NOMO-1 treated with DMSO at 0.1 percent for 48 hours (cell line): ENCODE data around the gene BLACAT1.
A peak's percentile ranks its signal among the peaks of the same experiment; 100 is the strongest.
"Not testable (repeated sequence)": the region's sequence is repeated elsewhere in the genome, so short reads cannot be mapped to it uniquely, and the experiment has no call there.

Experiments used
- DNase-seq: peaks from one replicate; lab custom pipeline; 2025; ENCODE audit not compliant: unreplicated experiment; lab: John Stamatoyannopoulos, UW

BLACAT1 gene

GRCh38 chr1:205442051-205442725 is 13.7 kb downstream of the BLACAT1 start:
- DNase-seq = no peak

DNA sequence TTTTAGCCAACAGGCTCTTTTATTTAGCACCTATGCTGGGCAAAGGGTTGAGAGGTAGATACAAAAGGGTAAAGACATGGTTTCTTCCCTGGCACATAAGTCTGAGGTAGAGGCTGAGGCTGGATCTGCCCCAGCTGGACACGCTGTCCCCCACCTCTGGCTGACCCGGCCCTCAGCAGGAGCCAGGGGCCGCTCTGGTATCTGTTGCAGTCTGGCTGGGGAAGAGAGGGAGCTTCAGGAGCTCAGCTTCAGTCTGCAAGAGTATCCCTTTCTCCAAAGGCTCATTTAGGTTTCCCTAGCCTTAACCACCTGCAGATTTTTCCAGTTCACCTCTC is 14.2 kb downstream of the BLACAT1 start:
- no peak for DNase-seq

- DNase-seq = no peak
These were observed 14.6 kb downstream of the BLACAT1 start for GRCh38 chr1:205441318-205441633.

DNA sequence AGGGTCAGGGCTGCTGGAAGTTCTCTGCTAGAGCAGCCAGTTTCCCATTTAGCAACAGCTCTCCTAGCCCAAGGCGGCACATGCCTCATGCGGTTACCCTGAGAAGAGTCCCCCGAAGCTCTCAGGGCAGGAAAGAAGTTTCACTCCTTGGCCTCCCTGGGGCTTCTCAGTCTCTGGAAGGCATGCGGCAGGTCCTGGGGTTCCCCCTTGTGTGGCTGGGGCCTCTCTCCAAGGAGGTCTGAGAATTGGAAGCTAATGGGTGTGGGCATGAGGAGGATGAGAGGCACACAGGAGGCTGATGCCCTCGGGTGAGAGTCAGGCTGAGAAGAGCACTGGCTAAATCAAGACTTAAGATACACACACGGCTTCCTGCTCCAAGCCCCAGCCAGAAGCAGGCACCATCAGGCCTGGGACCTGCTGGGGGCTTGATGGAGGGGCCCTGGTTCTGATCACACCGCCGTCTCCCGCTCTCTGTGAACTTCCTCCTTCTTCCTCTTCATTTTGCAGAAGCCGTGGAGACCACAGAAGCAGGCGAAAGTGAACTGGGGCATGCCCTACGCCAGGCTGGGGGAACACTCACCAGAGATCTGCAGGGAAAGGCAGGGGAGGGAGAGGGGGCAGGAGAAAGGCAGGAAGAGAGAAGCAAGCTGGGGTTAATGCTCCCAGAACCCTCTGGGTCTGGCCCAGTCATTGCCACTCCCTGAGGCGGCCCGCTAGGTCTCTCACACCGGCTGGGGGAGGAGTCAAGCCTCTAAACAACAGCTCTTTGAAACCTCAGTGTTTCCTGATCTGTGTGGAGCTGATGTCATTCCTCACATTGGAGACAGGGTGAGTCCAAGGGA is 15.1 kb downstream of the BLACAT1 start:
- peak; percentile 78 for DNase-seq

DNA sequence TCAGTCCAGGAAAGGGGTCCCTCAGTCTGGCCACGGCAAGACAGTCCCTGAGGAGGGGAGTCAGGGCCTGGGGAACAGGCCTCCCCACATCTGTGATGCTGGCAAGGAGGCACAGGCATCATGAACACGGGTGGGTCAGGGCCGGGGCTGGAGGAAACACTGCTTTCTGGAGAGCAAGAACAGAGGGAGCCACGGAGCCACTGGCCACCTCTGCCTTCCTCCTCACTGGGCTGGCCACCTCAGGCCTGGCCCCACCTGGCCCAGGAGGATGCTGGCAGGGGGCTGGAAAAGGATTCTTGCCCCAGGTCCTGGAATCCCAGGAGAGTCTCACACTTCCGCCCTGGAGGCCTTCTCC is 15.7 kb downstream of the BLACAT1 start:
- no peak for DNase-seq

DNA sequence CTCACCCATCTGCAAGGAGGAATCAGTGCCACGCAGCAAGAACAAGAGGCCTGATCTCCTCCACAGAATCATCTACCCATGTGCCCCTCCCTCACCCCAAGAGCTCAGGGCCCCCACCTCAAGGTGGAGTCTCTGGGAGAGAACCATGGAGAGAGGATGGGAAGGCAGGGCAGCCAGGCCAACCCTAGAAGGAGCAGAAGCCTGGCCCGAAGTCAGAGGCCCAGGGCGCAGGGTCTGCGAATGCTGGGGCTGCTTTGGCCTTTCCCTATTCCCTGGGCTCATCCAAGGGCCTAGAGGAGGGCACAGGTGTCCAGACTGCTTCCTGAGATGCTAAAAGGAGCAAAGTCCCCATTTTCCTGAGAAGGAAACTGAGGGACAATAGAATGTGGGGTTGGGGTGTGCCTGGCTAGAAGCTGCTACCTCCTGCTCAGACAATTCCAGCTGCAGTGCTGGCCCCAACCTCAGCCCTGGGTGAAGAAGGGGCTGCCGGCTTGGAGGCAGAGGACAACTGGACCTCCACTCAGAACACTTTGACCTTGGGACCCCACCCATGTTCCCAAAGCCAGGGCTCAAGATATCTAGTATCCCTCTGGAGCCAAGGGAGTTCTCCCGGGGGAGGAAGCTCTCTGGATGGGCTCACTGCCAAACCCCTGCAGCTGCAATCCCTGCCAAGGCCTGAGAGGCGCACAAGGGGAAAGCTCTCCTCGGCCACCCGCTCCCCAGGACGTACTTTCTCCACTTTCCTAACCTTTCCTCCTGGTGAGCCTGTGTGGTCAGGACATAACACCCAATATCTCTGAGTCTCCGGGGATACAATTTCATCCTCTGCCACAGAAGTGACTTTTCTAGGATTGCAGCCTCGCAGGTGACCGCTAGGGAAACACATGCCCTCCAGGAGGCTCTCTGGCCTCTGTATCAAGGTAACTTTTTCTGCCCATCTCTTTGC is 17.4 kb downstream of the BLACAT1 start:
- DNase-seq = no peak

GRCh38 chr1:205437570-205437969 is 18.3 kb downstream of the BLACAT1 start:
- DNase-seq = no peak

DNA sequence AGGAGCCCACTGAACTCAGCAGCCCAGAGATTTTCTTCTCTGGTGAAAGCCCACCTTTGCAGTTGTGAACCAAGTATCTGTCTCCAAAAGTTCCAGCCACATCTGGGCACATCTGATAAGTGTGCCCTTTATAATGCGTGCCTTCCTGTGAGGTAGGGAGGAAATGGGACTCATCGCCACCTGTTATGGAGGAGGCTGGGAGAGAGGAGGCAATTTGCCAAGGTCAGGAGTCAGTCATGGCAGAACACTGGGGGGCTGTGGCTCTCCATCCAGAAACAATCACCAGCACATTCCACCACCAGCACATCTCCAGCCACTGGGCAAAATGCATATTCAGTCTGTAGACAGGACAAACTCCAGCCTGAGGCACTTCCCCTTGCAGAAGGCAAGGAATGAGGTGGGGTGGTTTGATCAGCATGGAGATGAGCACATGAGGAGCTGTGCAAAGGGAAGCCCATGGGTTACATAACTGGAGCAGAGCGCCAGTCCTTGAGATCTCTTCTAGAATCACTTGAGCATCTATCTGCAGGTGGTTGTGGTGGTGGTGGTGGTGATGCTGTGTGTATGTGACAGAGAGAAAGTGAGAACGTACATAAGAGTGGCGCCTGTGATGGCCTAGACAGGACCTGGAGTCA is 19.0 kb downstream of the BLACAT1 start:
- no peak for DNase-seq

DNA sequence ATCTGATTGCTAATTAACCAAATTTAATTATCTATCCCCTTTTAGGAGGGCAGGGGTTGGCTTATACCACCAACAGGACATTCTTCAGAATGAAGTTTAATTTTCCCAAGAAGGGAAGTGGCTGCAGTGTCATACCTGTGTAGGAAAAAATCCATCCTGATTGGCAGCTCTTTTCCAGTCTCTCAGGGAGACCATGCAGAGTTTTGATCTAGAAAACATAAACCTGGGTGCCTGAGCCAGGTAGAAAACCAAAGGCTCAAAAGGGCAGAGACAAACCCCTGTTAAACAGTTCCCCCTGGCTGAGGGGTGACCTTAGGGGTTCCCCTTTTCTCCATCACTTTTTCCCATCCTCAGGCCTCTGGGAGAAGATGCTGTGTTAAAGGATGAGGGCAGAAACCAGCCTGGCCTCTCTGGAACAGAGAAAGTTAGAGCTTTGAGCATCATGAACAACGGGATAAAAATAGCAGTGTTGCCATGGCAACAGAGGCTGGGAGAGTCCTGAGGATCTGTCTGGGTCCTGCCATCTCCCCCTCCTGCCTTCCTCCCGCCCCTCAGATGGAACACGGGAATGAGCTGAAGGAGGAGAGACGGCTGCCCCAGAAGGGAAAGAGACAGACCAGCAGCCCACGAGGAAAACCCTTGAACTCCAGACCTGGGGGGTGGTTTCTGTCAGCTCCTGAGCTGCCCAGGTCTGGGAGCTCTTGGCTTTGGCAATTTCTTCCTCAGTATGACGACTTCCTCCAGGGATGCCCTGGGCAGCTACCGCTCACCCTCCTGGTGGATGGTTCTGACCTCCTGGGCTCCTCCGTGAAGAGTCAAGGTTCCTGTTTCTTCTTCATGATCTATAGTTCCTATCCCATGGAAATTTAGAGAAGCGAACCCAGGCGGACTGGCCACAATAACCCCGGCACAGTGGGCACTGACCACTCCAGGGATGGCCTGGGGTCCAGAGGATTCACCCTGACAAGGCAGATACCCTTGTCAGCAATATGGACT is 20.0 kb downstream of the BLACAT1 start:
- no peak for DNase-seq

DNA sequence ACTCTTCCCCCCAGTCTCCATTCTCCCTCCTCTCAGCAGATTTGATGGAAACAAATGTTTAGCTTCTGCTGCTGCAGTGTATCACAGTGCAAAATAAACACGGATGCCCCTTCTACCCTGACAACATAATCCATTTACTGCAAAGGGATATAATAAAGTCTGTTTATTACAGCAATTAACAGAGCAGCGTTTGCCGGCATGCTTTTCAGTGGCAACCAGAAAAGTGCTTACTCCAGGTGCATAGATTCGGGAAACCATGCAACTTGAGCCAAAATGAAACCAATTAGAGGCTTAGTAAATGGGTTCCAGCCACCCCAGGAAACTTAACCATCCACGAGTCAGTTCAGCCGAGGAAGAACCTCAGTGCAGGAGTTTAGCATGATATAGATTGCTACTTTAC is 21.1 kb downstream of the BLACAT1 start:
- no peak for DNase-seq

- DNase-seq = not testable (repeated sequence)
These were observed 23.2 kb downstream of the BLACAT1 start for GRCh38 chr1:205432692-205433091.

DNA sequence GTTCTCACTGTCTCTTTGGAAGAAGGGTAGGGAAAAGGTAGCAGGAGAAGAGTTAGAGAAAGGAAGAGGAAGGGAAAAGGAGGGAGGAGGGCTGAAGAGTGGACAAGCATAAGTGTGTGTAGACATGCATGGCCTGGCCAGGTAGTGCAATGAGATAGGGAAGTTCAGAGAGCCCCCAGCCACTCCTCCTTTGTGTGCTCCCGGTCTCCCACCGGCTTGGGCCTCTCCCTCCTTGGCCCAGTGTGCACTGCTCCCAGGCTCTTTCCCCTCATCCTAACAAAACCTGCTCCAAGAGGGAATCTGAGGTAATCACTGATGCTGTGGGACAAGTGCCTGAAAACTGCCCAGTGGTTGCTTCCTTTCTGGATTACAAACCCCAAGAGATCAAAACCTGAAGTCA is 23.7 kb downstream of the BLACAT1 start:
- no peak for DNase-seq

DNA sequence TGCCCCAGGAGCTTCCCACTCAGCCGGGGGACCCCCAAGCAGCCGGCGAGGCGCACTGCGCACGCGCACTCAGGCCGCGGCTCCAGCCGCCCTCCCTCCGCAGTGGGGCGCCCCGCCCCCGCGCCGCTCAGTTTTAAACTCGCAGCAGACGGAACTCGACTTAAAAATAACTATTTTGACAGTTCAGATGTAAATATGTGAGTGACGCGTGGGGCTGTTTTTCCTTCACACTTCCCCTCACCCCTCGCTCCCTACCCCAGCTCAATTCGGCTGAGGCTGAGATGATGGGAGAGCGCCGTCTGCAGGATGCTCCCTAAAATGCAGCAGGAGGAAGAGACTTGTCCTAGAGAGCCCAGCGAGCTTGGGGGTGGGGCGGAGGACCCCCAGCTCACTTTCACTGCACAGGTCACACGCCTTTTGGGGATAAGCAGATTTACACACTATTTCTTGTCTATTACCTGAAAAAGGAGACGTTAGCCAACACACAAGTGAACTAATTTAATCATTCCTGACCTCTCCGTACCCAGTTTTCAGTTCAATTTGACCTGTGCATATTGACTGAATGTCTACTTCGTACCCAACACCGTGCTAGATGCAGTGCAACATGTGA is 25.0 kb downstream of the BLACAT1 start:
- peak; percentile 60 for DNase-seq

- DNase-seq = no peak
These were observed 25.8 kb downstream of the BLACAT1 start for GRCh38 chr1:205429762-205430695.

DNA sequence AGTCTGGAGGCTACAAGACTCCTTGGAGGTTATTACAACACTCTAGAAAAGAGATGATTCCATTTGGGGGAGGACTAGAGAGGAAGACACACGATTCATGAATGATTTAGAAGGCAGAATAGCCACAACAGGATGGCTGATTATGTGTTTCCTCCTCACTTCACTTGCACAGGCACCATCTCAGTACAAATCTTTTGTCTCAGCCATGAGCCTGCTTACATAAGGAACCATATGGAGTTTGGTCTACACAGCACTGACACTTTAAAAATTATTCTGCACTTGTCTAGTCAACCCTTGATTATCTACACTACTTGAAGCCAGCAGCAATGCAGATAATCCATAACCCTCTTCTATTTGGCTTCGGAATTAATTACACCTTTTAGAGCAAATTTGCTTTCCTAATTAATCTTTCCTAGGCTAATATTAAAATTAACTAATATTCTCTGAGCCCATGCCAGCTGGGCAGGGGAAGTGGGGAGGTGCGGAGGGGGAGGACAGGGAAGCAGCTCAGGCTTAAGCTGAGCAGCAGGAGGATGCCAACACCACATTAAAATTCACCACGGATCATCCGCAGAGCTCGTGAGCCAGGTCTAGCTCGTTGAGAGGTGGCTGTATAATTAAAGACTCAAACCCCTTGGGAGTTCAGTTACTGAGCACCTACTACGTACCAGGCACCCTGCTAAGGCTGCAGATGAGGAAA is 30.8 kb downstream of the BLACAT1 start:
- DNase-seq = no peak

DNA sequence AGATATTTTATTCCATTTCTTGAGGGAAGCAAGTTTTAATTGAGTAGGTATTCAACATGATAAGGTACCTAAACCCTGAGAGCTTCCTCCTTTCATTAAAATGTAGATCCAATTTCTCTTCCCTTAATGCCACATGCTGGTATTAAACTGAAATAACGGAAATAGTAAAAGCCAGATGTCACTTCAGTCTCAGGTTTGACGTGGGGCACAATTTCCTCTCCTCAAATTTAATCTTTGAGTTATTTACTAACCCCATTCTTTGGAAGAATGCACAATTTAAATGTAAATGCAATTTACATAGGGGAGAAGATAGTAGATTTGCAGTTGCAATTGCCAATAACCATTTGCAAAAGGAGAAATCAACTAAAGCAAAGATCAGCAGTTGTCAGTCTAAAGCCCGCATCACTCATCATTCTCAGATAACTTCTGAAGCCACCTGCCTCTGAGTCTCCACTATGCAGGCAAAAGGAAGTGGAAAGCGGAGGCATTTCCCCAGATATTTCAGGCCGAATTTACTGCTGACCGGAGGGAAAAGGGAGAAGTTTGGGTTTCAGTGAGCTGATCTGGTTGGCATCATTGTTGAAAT is 31.9 kb downstream of the BLACAT1 start:
- DNase-seq = no peak

- DNase-seq = no peak
These were observed 32.7 kb downstream of the BLACAT1 start for GRCh38 chr1:205422993-205423642.
